ENCODE results near the gene KIF6. TPM values are rescaled to one million over a fixed set of nuclear protein-coding genes. Genes with fewer than 3 reads are reported as not detected.
A peak's percentile ranks its signal among the peaks of the same experiment; 100 is the strongest.

Gene KIF6
- polyA plus RNA-seq, 3 donors, result 2.7 to 4.0 (median 3.6) TPM

DNA sequence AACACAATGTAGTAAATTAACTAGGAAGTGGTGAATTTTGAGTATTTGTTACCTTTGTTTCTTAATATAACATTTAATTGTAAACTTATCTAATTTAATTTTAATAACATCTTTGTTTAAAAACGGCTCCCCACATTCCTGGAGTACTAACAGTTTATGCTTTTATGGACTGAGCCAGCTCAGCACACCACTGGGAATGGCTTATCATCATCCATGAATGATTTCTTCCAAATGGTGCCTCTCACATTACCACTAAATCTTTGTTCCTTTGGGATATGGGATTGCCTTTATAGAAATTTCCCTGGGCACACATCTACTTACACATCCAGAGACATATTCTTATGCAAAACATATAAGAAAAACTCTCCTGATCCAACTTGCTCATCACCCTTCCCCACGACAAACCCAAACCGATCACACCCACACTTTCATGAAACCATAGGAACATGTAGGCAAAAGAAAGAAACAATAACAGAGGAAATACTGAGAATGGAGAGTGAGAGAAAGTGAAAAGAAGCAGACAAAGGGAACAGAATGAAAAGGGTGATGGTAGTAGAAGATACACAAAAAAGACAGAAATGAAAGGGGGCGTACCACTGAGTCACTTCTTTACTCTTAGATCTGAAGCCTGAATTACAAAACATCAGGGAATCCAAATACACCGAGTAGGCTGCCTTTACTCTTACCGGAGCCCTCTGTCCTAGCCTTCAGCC lies 344.2 kb downstream of the KIF6 start:
- DNase-seq (ENCODE audit: extremely low read depth in 1 of 11, low read depth in 9 of 11, low spot score in 4 of 11), result no peak

DNA sequence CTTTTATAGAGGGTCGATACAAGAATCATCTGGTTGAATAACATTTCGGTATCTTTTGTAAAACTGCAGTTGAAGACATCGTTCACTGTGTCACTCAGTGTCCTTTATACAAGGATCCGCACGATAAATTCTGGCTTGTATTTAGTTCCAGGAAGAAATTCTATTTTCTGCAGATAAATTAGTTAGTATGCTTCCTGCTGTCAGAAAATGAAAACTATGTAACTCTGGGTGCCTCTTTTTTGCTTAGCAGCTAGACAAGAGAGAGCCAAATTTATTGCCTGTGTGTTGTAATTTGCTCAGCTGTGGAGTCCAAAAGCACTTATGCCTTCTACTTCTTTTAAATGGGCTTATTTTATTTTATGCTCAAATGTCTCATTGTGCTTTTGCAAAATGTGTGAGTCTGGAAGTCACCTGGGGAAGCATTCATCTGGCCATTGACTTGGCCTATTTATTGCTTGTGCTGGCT lies 346.2 kb downstream of the KIF6 start:
- peak in 1 of 11 donors; percentile 48 for DNase-seq (ENCODE audit: extremely low read depth in 1 of 11, low read depth in 9 of 11, low spot score in 4 of 11)

DNA sequence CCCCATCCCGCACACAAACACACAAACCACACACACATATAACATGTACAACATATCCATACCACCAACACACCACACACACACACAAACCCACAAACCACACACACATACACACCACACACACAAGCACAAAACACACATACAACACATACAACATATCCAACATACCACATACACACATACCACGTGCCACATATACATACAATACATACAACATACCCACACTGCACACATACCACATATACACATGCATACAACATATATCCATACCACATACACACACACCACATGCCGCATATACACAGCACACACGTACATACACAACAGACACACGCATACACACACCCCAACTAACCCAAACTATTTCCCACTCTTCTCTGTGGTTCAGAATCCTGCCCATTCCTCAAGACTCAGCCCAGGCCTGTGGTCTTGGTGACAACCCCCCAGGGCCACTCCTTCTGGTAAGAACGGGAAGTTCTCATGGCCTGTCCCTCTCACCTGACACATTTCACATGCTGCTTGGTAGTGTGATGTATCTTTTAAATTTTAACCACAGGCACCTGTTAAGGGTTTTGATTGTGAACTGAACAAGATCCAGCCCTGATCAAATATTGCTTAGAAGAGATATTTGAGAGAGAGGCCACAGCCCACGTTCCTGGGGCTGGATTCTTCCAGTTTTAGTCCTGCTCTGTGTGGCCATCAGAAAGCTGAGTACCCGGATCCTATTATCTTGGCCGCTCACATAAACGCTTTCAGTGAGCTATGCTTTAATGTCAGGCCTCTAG lies 346.8 kb downstream of the KIF6 start:
- no peak for DNase-seq (ENCODE audit: extremely low read depth in 1 of 11, low read depth in 9 of 11, low spot score in 4 of 11)

DNA sequence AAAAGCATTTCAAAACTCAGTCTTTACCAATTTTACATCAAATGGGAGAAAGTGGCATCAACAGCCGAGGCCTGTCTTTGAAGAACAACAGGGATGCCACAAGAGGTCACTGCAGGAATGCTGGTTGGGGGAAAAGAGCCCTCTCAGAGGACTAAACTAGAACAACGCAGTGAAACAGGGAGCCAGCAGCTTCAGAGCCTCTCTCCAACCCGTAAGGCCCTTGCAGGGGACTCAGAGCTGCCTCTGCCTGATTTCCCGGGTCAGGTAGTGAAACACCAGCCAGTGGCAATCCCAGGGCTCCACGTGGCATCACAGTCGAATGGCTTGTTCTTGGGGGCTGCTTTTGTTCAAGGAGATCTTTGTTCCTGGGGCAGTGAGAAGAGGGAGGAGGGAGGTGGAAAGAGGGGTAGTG lies 347.7 kb downstream of the KIF6 start:
- DNase-seq (ENCODE audit: extremely low read depth in 1 of 11, low read depth in 9 of 11, low spot score in 4 of 11), result peak in 7 of 11 donors; percentile 55 to 80 (median 73)

DNA sequence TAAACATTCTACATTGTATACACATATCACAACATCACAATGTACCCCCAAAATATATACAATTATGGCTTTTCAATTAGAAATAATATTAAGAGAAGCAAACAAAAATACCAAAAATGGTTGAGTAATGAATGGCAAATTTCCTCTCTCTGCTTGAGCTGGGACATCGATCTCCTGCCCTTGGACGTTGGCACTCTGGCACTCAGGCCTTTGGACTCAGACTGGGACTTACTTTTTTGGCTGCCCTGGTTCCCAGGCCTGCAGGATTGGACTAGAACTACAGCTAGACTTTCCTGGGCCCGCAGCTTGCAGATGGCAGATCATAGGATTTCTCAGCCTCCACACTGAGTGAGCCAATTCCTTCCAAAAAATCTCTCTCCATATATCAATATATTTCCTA lies 349.8 kb downstream of the KIF6 start:
- DNase-seq (ENCODE audit: extremely low read depth in 1 of 11, low read depth in 9 of 11, low spot score in 4 of 11), result no peak

DNA sequence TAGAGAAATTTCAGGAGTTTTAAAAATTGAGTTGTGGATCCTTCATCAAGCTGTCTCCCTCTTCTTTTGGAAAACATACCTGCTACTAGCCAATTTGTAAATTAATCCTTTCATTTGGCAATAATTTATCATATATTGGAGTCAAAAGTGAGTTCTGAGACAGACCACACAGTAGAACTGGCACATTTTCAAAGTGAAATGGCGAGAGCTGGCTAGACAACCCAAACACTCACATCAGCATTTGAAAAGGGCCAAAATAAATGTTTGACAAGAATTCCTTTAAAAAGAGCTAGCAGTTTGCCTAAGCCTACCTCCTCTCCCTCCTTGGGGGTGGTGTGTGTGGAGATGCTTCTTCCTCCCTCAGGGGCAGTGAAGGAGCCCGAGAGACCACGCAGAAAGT lies 354.8 kb downstream of the KIF6 start:
- DNase-seq (ENCODE audit: extremely low read depth in 1 of 11, low read depth in 9 of 11, low spot score in 4 of 11), result no peak

DNA sequence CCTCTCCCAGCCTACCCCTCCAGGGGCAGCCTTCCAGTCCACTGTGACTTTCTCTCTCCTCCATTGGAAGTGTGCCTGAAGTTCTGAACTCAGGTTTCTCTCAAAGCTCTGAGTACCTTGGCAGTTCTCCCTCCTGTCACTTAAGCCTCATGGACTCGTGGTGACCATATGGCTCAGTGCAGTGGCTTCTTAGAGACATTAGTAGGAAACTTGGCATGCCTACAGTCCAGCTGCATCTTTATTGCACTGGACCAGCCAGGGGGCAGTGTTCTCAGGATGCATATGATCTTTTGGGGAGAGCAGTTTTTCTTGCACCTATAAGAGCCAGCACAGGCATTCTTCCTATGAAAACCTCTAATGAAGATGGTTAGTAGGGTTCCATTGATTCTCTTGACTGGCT lies 355.2 kb downstream of the KIF6 start:
- no peak for DNase-seq (ENCODE audit: extremely low read depth in 1 of 11, low read depth in 9 of 11, low spot score in 4 of 11)

DNA sequence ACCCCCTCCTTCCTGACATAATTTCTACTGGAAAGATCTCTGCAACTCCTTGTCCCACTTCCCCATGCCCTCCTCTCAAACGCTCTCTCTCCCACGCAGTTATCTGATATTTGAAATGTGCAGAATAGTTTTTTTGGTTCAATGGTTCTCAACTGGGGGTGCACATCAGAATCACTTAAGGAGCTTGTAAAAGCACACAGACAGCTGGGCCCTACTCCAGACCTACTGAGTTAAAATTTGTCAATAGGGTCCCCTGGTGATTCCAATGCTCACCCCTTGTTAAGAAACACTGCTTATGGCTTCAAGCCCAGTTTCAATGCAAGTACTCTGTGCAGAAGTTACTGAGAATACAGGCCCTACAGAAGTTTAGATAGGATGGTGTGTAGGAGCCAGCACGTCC lies 357.5 kb downstream of the KIF6 start:
- DNase-seq (ENCODE audit: extremely low read depth in 1 of 11, low read depth in 9 of 11, low spot score in 4 of 11), result no peak

DNA sequence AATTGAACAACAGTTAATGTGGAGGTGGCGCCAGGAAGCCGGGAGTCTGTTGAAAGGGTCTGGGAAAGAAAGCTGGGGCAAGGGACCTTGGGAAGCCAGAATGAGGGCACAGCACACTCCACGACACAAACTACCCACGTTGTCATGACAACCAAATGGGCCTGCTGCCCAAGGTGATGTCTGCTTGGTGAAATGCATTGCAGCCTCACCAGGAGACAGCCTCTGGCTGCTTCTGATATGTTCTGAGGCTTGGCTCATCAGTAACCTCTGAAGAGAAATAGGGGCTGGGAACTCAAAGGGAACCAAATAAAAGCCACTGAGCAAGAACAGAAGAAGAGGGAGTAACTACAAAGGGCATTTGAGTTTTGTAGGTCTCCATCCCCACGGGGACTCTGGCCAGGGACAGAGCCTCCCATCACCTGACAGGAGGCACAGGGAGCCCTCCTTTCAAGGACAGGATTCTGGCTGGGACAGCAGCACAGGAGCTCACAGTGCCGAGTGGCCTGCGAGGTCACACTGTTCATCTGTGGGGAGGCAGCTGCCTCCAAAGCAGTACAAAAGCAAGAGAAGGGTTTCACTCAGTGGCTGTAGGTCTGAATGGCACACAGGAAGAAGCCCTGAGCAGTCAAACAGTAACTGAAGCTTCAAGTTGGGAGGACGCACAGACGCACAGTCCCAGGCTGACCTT lies 358.1 kb downstream of the KIF6 start:
- DNase-seq (ENCODE audit: extremely low read depth in 1 of 11, low read depth in 9 of 11, low spot score in 4 of 11), result no peak

DNA sequence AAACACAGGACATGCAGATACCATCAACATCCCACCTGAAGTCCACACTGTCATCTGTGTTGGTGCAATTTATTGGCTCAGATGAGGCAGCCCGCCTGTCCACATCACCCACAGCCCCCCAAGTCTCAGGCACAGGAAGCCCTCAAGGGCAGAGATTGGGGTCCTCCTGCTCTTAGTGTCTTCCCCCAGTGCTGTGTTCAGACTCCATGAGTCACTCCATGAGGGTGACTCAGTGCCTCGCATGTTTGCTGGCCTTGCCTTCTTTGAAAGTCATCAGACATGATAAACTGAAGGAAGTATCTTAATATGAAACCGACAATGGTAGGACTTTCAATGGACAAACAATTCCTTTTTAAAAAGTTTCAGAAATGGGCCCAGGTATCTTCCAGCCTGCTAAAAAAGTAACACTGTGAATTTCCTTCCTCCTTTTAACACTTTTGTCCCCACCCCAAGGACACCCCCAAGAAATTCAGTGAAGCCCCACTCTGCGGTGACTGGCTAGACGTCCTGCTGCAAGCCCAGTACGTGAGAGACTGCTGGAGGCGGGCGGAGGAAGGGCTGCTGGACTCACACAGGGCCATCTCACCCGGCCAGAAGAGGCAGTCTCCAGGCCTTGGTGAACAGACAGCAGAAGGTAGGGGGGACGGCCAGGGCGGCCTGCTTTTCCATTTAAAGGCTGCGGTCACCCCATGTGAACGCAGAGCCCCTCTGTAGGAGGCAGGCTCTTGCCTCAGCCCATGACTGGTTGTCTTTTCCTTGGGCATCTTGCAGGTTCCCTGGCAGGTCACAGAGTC lies 359.7 kb downstream of the KIF6 start:
- DNase-seq (ENCODE audit: extremely low read depth in 1 of 11, low read depth in 9 of 11, low spot score in 4 of 11), result no peak

DNA sequence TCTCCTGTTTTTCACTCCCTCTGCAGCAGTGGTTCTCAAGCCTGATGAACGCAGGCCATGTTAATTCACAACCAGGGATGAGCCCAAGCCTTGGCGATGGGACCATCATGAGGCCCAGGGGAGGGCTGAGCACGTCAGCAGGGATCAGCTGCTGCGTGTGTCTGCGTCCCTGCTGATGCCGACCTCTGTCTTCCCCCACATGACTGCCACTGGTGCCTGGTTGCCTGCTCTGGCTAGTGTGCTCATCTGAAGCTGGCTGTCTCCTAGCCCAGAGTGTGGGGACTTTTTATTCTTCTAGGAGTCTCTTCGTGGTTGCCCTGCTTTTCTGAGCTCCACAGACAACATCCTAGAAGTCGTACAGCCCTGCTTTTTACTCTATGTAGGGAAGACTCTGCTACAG lies 361.9 kb downstream of the KIF6 start:
- DNase-seq (ENCODE audit: extremely low read depth in 1 of 11, low read depth in 9 of 11, low spot score in 4 of 11), result no peak

DNA sequence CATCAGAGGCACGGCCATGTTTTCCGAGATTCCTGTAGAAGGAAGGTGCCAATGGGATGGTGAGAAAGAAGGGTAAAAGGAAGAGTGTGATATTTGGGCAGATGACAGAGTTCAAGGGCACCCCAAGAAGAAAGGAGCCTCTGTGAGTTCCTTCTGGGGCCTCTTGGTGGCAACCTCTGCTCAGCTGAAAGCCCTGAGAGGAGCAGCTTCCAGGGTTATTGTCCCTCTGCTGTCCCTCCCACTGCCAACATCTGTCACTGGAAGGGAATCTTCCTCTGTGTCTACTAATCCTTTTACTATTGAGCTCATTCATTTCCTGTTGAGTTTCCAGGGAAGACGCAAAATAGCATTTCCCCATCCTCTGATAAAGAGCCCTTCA lies 362.7 kb downstream of the KIF6 start:
- DNase-seq (ENCODE audit: extremely low read depth in 1 of 11, low read depth in 9 of 11, low spot score in 4 of 11), result no peak

DNA sequence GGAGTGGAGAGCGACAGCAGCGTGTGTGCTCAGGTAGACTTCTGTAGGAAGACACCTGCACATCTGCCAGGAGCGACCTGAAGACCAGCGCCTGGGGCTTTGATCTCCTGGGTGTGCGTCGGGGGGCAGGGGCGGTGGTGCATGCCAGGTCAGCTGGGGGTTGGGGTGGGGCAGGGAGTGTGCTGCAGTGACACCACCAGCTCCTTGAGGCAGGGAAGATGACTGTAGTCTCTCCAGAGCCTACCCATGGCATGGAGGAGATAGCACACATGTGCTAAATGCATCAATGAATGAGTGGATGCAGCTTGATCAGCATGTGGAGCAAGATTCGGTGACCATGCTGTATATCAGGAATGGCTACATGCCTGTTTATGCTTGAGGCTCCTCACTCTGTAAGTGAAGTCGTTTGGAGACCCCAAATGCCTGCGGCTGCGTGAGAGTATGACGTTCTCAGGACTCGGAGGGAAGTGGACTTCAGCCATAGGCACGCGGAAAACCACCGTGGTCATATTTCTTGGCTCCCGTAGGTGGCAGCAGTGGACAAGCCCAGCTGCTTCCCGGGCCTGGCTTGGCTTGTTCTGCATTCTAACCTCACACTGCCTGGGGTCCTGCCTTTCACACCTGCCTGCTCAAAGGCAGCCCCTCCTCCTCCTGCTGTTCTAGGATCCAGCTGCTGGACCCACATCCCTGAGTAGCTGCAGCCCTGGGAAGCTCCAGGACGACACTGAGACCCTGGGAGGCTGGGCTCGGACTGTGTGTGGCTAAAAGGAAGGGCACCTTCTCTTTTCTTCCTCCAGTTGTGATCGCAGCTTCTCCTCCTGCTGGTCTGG lies 363.3 kb downstream of the KIF6 start:
- DNase-seq (ENCODE audit: extremely low read depth in 1 of 11, low read depth in 9 of 11, low spot score in 4 of 11), result peak; percentile 55 to 80 (median 67)

DNA sequence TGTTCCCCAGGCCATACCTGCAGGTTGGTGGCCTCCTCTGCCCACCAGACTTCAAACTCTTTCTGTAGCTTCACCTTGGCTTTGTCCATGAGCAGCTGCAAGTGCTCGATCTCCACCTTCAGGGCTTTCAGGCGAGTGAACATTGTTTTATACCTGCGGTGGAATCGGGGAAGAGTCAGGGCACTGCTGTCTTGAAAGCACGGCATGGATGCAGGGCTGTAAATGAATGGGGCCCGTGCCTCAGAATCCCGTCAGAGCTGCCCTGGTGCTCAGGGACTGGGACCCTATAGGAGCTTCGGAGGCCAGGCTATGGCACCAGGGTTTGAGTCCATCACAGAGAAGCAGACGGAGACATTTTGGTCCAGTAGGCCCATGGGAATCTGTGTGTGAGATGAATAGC lies 364.8 kb downstream of the KIF6 start:
- DNase-seq (ENCODE audit: extremely low read depth in 1 of 11, low read depth in 9 of 11, low spot score in 4 of 11), result no peak

DNA sequence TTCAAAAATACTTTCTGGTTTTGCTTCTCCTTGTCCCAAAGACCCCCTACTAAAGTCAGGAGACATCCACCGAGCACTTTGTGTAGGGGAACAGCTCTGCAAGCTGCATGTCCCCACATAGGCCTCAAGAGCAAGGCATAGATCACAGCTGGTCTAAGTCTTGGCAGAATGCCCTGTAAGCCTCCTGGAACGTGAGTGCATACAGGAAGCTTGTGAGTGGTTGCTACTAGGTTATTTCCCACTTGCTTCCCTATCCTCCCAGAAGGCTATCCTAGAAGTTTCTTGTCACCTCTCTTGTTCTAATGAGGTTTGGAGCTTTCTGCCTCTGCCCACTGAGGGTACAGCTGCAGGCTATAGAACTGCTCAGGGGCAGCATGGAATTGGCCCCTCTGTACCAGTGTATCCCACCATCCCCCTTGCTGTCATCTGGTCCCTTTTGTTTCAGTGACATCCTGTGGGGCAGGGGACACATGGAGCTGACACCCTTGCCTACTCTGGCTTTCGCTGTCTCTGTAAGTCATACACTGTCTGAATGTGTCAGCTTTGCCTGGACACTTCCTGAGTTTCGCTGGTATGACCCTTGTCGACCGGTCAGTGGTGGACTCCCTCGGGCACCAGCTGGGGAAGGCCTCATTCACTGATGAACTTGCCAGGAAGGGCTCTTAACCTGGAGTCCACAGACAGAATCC lies 367.1 kb downstream of the KIF6 start:
- DNase-seq (ENCODE audit: extremely low read depth in 1 of 11, low read depth in 9 of 11, low spot score in 4 of 11), result peak in 9 of 11 donors; percentile 54 to 78 (median 60)

DNA sequence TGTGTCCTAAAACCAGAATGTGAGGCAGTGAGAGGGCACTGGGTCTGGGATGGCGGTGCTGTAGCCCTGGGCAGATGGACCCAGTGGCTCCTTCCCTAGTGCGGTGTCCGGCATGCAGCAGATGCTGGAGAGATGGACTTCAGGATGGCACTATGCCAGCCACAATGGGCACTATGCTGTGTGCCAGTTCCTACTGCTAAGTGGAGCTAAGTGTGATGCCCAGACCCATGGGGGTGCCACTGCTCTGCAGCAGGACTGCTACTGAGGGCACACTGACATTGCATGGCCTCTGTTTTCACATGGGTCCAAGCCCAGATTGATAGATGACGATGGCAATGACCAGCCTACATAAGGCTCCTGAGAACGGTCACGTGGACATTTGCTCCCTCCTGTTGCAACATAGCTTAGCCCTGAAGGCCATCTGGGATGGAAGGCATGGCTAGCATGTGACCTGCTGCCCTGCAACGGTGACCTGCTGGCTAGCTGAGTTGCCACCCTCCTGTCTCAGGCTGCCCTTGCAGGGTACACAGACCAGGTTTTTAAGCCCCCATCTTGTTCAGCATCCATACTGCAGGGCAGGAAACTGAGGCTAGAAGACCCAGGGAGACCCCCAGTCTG lies 371.4 kb downstream of the KIF6 start:
- DNase-seq (ENCODE audit: extremely low read depth in 1 of 11, low read depth in 9 of 11, low spot score in 4 of 11), result no peak

DNA sequence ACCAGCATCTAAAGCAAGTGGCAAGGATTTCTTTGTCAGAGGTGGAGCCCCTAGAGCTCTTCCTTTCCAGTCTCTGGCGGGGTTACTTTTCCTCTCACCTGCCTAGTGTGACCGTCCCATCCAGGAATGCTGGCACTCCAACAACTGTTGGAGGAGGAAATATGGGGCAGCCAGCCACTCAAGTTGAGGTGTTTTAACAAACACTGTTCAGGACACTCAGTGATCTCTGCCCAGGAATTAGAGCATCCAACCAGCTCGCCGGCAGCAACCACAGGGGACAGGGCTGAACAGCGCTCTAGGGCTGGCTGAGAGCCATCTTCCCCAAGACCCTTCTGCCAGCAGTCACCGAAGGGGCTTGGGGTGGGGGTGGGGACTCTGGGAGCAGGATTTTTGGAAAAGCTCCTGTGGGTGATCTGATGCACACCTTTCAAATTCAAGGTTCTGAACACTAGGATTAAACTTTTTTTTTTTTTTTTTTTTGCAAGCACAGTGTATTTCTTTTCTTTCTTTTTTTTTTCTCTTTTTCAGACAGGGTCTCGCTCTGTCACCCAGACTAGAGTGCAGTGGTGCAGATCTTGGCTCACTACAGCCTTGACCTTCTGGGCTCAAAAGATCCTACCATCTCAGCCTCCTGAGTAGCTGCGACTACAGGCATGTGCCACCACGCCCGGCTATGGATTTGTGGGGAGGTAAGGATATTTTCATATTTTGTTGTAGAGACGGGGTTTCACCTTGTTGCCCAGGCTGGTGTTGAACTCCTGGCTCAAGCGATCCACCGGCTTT lies 374.3 kb downstream of the KIF6 start:
- no peak for DNase-seq (ENCODE audit: extremely low read depth in 1 of 11, low read depth in 9 of 11, low spot score in 4 of 11)
